Hypothalamus (tissue), 51 donors: ENCODE data around the gene ZDHHC17.

Source experiments
- DNase-seq, 51 donors: peaks; one replicate each; lab custom pipeline; 2025; lab: John Stamatoyannopoulos, UW

Gene ZDHHC17

DNA sequence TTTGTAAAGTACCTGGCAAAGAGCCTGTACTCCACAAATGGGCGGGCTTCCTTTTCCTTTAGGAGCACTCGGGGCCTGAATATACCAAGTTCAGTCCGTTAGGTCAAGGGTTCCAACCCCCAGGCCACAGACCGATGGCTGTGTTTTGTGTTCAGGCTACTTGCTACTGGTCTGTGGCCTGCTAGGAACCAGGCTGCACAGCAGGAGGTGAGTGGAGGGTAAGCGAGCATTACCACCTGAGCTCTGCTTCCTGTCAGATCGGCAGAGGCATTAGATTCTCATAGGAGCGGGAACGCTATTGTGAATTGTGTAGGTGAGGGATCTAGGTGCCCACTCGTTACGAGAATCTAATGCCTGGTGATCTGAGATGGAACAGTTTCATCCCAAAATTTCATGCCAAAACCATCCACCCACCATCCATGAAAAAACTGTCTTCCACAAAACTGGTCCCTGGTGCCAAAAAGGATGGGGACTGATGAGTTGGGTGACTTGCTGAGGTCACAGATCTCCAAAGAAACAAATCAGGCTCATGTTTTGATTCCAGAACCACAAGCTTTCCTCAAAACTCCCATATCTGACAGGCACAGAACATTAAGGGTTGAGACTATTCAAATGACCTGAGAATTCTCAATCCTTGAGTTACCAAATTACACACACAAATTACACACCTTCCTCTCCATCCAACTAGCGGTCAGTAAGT lies 110.7 kb downstream of the ZDHHC17 start:
- DNase-seq = no peak

DNA sequence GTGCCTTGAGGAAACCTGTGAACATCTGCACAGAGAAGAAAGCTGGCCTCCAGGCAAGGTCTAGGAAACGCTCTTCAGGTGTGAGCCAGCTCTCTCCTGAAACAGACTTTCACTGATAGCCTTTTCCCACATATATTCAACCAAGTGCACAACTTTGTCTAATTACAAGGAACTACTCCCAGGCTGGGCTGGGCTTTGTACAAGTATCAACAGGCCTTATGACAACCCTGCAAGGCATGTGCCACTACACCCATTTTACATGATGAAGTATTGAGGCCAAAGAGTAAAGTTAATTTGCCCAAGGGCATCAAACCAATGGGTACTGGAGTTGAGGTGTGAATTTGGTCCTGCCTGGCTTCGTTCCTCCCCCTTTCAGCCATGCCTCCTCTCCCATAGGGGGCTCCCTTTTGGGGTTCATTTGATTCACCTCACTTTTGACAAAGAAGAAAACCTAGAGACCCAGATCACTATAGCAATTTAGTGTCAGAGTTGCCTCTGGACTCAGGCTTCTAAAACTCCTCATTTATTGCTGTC lies 112.8 kb downstream of the ZDHHC17 start:
- no peak for DNase-seq

DNA sequence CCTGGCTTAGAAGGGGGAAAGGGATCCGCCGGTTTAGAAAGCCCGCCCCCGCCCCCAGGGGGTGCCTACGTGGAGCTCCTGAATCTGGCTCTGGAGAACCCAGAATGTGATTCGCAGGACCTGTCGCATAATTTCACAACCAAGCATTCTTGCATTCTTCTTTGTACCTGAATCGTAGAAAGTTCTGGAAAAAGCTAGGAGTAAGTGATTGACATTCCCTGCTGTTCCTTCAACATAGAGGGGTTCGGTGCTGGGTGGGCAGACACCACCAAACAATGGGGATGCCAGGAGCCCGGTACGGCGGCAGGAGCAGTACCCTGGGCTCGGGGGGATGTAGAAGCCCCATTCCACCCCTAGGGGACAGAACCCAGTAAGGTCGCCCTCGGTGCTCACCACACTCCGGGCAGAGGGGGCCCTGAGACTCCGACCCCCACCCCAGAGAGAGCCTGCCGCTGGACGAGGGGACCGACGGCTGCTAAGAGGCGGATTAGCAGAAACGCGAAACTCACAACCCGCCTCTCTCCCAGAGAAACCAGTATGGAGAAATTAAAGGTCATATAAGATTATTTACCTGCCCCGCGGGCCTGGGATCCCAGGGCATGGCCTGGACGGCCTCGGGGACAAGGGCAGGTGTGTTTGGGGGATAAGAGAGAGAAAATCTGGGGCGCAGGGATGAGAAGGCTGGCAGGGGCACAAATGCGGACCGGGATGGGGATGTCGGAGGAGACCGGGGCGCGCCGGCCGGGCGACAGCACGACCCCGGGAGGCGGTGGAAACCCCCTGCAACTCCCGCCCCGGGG lies 114.4 kb downstream of the ZDHHC17 start:
- peak in 6 of 51 donors; percentile 18 to 49 (median 24) for DNase-seq

DNA sequence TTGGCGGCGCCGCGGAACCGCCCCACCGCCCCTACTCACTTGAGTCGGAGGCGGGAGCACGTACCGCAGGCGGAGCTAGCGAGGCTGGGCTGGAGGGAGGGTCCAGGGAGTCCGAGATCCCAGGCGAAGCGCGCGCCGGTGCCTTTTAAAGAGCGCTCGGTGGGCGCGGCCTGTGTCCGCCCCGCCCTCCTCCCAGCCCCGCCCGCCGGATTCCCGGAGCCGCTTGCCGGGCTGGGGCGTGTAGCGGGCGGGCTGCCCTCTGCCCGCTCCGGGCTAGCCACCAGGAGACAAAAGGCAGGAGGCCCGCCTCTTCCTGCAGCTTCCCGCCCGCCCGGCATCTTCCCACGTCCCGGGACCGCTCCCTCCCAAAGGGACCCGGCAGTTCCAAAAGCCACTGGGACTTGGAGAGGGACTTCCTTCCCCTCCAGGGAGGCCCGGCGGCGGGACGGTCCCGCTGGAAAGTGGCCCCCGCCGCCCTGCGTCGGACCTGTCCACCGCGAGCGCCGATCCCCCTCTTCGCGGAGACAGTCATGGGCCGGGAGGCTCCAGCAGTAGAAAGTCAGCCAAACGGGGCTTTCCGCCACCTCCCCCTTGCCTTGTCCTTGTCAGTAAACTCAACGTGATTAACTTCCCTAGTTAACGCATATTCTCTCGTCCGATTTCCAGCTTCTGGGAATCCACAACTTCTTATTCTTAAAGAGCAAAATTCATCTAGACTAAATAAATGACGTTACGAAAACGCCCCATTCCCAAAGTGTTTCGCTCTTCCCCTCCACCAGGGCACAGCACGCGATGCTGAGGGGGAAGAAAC lies 115.2 kb downstream of the ZDHHC17 start, which contains the start of gene CSRP2:
CSRP2 (minus strand) TSS at position 121 of the 811 bp plus-strand sequence. CDS start 12,759 bp downstream, outside the sequence.
- peak in 47 of 51 donors; percentile 10 to 85 (median 58) for DNase-seq

DNA sequence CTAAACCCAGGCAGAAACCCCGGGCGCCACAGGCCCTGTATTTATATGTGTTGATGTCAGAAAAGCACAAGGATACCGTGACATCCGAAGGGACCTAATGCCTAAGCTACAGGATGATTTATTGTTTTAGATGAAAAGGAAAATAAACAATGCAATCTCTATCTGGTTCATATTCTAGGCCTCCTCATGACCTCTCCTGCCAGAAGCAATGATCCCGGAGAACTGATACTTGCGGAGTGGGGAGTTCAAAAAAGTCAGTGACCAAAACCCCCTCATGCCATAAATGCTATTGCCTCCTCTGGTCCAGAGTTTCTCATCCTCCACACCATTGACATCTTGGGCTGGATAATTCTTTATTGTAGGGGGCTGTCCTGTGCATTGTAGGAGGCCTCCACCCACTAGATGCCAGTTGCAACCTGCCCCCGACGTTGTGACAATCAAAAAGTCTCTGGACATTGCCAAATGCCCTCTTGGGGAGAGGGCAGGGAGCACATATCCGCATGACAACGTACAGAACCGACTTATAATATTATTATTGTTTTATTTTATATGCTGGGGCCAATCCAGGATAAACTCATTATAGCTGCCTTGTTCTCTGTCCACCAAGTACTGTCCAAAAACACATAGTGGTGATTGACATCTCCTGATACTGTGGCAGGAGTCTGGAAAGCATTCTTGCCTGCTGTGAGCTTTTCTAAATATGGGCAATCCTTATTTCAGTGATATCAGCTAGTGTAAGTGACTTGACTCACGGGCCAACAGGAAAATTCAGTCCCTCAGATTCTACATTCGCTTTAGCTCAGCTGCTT lies 116.0 kb downstream of the ZDHHC17 start:
- no peak for DNase-seq

DNA sequence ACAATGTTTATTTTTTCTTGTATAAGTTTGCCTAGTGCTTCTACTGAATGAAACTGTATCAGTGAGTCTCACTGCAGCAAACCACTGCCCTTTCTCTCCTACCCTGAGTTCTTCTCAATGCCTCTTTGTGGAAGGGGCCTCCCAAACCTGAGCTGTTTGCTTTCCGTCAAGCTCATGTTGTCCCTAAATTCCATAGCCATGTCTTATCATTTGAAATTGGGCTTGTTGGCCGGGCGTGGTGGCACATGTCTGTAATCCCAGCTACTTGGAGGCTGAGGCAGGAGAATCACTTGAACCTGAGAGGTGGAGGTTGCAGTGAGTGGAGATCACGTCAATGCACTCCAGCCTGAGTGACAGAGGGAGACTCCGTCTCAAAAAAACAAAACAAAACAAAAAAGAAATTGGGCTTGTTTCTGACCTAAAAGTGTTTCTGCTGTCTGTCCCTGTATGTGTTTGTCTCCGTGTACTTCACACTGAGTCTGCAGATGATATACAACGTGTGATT lies 116.7 kb downstream of the ZDHHC17 start:
- DNase-seq = no peak

DNA sequence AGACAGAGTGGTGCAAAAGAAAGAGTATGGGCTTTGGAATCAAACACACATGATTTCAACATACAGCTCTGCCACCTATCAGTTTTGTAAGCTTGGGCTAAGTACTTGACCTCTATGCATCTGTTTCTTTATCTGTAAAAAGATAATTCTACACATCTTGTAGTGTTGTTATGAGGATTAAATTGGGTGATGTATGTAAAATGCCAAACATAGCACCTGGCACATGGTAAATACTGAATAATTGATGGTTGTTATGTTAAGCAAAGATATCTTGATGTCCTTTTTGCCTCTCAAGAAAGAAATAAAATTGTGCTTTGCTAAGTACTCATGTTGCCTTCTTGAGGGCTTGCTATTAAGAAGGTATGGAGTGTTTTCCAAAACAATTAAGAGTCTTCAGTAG lies 117.2 kb downstream of the ZDHHC17 start:
- no peak for DNase-seq

DNA sequence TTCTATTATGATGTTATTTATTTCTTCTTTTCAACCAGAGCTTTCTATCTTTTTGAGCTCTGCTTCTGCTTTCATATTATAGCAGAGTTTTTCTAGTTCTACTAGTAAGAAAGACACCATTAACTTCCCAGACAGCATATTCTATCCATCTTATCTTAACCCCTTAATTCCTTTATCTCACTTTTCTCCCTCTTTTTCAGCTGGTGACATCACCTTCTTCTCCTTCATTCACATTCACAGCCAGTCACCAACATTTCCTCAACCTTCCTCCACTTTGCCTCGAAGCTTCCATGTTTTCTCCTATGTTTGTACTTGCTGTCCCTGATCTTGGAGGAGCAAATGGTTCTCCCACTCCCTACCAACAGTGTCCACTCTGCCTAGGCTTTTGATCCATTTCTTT lies 118.5 kb downstream of the ZDHHC17 start:
- DNase-seq = no peak

DNA sequence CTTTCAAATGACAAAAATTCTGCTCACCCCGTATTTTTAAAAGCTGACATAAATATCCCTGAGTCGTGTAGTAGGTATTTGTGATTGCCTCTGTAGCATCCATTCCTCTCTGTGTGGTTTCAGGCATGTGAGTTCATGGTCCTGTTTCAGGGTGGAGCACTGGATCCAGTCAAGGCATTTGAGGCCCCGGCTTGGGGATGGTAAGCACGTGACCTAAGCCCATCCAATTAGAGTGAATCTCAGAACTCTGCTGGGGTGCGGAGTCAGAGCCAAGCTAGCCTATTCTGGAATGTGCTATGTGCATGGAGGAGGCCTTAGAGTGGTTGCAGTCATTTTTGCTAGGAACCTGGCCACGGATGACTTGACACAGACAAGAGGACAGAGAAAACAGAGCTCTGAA lies 119.2 kb downstream of the ZDHHC17 start:
- no peak for DNase-seq

DNA sequence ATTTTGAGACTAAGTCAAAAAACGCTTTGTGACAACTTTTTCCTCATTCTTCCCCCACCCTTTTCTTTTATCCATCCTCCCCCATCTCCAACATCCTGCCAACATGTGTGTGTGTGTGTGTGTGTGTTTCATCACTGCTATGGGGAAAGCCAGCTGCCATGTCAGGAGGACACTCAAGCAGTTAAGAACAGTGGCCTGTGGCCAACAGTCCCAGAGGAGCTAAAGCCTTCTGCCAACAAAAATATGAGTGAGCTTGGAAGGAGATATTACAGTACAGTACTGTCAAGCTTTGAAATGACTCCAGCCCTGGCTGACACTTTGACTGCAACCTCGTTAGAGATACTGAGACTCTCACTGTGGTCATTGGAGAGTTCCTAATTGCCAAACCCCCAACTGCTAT lies 119.9 kb downstream of the ZDHHC17 start:
- DNase-seq = no peak

DNA sequence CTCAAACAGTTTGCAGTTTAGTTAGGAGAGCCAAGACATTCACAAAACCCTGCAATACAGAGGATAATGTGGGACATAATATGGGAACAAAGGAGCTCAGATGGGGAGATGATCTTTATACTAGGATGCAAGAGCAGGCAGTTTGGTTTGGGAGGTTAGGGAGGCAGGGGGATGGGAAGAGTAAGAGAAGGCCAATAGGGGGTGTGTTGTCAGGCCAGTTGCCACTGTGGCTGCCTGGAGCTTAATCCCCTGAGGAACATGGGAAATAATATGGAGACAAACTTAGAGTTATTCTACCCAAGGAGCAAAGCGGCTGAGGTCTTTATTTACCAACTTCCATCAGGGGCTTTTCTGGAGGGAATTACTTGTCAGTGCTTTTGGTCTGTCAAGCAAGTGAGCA lies 124.9 kb downstream of the ZDHHC17 start:
- no peak for DNase-seq

DNA sequence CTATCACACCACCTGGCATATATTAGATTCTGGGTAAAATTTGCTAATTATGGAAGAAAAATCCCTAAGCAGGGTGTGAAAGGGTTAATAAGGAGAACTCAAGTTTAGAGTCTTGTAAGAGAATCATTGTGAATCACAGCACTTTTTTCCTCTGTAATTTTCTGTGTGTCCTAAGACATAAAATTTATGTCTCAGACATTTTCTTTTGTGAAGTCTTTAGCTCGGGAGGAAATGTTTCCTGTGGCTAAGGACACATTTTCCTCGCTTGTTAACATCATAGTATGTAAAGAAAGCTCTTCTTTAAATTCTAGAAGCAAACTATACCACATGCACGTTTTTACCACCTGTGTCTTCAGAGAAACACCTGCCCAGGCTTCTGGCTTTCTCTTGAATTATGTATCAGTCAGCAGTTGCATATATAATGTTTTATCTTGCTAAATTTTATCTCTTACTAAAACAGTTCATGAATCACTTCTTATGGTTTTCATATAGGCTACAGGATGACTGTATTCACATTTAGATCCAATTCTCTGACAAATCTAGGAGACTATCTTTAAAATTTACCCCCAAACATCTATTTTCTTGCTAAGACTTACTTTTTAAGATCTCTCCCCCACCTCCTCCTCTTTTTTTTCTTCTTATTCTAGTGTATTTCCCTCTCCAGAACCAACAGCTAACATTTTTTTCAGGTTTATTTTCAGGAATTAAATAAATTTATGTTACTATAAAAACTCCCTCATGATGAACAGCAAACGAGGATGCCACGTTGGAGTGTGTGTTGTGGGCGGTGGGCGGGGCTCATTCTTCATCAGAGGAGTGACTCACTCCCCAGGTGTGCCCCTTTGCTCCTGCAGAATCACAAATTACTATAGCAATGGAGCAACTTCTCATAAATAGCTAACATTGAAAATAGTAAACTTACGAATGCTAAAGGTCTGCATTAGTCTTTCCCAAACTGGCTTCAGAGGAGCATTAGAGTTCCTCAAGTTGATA lies 126.5 kb downstream of the ZDHHC17 start:
- peak in 3 of 51 donors; percentile 2 to 41 (median 27) for DNase-seq

DNA sequence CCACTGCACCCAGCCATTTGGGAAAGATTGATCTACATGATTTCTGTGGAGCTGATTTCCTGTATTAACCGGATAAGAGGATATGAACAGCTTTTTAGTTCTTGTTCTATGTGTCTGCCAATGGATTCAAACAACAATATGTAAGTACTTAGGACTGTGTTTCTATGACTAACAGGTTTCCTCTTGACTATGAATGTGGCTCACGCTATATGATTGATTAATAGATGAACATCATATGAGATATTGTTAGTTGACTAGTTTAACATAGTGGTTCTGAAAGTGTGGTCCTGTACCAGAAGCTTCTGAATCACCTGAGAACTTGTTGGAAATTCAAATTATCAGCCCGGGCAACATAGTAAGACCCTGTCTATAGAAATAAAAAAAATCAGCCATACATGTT lies 127.7 kb downstream of the ZDHHC17 start:
- no peak for DNase-seq

DNA sequence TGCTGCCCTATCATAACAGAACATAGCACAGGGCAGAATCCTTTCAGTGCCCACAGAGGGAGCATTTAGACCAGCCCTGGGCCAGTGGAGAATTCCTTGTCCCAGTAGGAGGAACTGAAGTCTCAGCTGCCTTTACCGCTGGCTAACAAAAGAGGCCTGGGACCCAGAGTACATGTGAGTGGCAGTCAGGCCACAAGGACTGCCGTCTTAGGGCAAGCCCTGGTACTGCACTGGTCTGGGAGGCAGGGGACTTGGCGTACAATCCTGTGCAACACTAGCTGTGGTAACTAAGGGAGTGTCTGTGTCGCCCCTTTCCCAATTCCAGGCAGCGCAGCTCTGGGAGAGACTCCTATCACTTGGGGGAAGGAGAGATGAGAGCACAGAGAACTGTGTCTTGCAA lies 131.9 kb downstream of the ZDHHC17 start:
- DNase-seq = no peak

DNA sequence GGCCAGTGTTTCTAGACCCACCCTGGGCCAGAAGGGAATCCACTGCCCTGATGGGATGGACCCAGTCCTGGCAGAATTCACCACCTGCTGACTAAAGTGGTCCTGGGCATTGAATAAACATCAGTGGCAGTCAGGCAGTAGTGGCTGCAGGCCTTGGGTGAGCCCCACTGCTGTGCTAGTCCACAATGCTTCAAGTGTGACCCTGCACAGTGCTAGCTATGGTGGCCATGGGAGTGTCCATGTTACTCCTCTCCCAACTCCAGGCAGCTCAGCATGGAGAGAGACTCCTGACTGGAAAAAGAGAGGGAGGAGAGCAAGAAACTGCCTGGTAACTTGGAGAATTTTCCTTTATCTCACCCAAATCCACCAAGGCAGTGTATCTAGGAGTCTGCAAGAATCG lies 132.4 kb downstream of the ZDHHC17 start:
- DNase-seq = no peak

DNA sequence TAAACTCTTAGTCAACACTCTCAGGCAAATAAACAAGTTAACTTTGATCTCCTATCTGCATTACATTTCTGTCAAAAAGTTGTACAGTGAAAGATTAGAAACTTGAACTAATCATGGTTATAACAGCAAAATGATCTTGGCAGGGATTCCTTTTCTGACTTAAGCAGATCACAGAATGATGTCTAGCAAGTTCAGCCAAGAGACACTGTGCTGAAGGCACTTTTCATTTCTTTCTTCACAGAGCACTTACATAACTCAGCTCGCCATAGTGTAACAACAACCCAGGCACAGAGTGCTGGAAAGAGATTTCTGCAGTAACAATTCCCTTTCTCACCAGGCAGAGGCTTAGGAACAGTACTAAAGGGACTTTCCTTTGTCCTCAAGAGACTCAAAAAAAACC lies 134.5 kb downstream of the ZDHHC17 start:
- DNase-seq = no peak

DNA sequence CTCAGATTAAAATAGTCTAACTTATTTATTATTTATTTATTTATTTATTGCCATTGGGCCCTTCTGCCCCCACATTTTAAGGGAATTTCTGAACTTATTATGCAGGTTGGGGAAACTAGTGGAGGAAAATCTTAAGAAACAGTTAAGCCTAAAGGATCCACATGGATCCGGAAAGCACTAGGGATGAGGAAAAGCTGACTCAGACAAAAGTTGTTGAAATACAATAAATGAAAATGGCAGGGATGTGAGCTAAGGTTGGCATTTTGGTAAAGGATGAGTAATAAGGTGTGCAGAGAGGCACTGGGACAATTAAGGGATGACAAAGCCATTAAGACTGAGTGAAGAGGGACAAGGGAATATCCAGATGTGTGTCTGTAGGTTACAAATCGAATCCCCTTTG lies 135.6 kb downstream of the ZDHHC17 start:
- DNase-seq = no peak

DNA sequence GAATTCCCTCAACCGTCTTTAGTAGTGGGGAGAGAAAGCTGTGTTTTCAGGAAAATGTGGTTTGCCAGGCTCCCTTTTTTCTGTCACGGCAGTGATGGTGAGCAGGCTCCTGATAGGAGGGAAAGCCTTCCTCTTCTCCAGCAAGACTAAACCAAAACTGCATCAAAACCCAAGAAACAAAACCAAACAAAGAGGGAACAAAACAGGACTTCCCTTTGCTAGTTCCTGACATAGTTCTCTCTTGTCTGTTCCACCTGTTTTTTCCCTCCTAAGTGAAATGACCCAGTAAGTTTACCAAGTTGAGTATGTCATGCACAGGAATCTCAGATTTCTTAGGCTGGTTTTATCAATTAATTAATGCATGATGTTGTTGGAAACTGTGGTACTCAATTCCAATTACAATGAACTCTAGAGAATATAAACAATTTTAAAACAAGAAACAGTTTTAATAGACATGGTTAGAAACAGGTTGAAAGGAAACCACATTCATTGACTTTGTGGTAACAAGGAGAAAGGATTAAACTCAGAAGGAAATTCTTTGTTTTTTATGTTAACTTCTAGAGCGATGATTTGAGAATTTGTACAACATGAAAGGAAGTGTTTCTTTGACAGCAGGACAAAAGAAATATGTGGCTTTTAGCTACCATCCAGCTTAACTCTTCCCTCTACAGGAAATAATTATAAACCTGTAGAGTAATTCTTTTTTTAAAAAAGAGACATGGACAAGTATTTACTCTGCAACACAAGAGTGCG lies 137.9 kb downstream of the ZDHHC17 start:
- DNase-seq = no peak
